HG03095 (cell line): ENCODE results near the gene MRTFA.
"Not testable (repeated sequence)": the region's sequence is repeated elsewhere in the genome, so short reads cannot be mapped to it uniquely, and the experiment has no call there.

Source experiments
- ATAC-seq: cut with Tn5 transposase; IDR thresholded peaks from one replicate; pipeline ENCODE4 v1.9.1; 2021; ENCODE audit warnings: moderate library complexity; ENCODE audit not compliant: unreplicated experiment

Gene MRTFA

DNA sequence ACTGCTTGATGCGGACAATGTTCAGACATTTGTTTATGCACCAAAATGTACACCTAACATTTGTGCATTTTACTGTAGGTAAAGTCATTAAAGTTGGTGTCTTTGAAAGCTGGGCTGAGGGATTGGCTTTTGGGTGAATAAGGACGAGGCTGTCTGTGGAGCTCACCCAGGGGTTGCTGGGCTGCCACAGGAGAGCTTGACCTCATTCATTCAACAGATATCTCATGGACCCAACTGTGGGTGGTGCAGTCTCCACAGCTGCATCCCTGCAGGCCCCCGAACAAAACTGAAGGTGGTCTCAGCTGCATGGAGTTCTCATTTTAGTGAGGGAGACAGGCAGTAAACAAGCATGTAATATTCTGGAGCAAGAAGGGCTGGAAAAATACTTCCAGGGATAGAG, 233.4 kb downstream of the MRTFA start:
- ATAC-seq: no peak

DNA sequence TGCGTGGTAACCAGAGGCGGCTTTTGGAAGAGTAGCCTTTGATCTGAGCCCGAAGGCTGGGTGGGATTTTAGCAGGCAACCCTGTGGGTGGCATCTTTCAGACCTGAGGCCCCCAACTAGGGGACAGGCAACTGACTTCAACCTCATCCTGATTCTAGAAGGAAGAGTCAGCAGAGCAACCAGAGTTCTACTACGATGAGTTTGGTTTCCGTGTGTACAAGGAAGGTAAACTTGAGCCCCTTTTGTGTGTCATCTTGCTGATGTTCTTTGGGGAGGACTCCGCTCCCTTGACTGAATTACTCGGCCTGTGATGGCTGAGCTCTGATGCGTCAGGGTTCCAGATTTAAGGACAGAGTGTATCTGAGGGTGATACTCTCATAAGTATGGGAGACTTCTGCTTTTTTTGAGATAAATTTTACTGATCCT, 234.5 kb downstream of the MRTFA start:
- ATAC-seq: no peak

DNA sequence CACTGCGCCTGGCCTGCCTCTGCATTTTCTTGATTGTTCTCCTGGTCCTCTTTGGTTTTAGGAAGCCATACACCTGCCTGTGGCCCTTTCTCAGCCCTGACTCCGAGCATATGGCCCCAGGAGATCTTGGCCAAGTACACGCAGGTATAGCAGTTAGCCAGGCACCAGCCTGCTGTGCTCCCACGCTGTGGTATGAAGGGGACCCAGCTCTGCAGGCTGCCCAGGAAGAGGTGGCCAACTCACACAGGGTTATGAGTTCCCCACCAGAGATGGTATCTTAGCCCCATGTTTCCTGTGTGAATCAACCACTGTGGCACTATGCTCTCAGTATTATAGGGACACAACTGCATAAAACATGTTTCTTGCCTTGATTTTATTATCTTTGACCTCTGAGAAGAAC, 235.0 kb downstream of the MRTFA start:
- ATAC-seq: no peak

- no peak for ATAC-seq
These were observed 236.4 kb downstream of the MRTFA start for GRCh38 chr22:40400159-40400558.

DNA sequence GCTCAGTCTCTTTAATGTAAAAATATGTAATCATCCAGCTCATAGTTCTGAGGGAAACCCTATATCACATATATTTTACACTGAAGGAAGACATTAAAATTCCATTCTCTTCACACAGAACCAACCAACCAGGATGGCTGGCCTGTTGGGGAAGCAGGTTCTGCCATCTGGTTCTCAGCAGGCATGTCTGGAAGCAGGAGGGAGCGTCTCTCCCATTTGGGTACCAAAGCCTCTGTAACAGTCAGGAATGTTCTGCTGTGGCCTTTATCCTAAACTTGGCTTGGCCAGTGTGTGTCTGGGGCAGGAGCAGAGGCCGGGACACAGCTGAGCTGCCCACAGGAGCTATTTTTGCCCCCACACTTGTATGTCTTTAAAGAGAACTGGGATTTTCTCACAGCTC, 236.9 kb downstream of the MRTFA start:
- no peak for ATAC-seq

DNA sequence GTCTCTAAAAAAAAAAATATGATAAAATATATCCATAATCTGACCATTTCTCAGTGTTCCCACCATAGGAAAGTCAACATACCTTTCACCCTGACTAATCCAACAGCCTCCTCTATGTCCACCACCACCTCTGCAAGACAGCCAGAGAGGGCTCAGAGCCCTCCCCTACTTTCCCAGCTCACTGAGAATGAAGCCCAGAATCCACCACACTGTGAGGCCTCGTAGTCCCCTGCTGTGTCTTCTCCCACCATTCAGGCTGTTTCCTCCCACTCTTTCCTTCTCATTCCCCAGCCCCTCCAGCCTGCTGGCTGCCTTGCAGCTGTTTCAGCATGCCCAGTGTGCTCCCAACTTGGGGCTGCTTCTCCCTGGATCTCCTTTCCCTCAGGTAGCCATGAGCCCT, 239.1 kb downstream of the MRTFA start:
- no peak for ATAC-seq

DNA sequence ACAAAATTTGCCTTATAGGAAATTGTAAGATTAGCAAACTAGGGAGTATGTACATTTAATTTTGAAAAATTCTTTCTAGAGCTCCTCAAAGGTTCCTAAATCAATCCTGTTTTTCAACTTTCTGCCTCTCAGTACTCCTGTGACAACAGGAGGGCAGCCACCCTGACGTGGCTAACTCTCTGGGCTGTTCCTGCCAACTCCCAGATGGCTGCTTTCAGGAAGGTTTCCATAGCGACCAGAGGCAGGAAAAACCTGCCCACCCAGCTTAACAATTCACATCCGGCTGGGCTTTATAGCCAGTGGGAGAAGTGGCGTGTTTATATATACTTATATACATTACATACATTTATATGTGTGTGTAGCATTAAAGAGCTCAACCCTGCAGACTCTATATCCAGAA, 239.6 kb downstream of the MRTFA start:
- no peak for ATAC-seq

DNA sequence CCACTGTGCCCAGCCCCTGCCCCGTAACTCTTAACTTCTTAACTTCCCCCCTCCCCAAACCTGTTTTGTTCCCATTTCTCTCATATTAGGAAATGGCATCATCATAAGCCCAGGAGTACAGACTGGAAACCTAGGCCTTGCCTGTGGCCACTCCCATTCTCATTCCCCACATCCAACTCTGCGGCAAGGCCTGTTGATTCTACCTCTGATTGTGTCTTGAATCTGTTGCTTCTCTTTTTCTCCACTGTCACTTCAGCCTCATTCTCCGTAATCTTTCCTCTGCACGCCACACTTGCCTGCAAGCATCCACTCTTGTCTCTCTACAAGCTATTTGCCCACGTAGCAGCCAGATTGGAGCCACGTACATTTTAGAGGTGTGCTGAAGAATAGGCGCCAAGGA, 240.9 kb downstream of the MRTFA start:
- ATAC-seq: no peak

DNA sequence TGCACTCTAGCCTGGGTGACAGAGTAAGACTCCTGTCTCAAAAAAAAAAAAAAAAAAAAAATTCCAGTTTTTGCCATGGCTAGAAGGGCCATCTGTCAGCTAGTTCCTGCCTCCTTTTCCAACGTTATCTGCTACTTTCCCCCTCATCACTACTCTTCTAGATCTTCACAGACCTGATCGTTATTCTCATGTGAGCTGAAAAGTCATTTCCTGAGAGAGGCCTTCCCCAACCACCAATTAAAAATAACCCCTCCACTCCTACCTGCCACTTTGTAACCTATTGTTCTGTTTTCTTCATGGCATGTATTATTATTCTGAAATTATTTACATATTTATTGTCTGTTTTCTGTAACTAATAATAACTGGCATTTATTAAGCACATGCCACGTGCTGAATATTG, 241.9 kb downstream of the MRTFA start:
- ATAC-seq: no peak

DNA sequence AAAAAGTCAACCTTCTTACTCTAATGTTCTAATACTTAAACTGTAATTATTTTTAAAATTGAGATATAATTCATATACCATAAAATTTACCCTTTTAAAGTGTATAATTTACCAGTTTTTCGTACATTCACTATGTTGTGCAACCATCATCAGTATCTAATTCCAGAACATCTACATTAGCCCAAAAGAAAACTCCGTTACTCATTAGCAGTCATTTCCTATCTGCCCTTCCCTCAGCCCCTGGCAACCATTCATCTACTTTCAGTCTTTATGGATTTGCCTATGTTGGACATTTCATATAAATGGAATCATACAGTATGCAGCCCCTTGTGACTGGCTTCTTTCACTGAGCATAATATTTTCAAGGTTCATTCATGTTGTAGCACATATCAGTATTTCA, 243.9 kb downstream of the MRTFA start:
- no peak for ATAC-seq

- ATAC-seq: no peak
These were observed 245.1 kb downstream of the MRTFA start for GRCh38 chr22:40391417-40391816.

DNA sequence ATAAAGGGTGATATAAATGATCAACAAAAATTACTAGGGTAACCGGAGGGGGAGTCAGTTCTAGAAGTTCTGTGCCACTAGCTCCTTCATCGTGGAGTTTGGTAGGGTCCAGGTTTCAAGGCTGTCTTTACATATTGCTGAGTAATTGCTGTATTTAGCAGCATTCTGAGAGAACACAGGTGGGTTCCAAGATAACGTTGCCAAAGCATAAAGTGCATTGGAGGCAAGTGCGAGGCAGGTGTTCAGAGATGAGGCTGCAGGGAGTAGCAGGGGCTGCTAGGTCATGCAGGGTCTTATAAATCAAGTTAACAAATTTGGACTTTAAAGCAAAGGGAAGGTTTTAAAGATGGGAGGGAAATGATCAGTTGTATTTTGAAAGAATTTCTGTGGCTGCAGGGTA, 248.3 kb downstream of the MRTFA start:
- no peak for ATAC-seq

- ATAC-seq: no peak
These were observed 248.8 kb downstream of the MRTFA start for GRCh38 chr22:40387746-40388145.

DNA sequence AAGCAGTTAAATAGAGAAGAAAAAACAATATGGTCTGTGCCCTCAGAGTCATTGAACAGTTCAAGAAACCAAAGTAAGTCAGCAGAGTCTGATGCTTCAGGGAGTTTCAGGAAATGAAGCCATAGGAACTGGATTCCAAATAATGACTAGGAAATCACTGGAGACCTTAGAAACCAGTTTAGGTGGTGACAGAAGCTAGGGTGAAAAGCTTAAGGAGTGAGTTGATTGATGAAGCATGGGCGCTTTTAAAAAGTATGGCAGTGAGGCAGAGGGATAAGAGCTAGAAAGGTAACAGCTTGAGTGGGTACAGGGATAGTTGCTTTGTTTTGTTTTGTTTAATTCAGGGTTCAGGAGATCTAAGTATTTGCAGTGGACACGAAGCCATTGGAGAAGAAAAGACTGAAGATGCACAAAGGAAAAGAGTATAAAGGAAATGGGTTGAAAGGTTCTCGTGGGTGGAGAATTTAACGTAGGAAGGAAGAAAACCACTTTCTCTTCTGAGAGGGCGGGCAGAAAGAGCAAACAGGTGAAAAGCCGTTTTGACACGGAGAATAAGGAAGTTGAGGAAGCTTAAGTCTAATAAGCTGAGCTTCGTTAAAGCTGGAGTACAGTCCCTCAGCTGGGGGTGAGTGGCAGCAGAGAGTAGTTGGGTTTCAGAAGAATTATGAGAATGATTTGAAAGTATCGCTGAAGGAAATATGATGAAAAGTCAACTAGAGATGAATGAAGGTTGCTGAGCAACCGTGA, 251.3 kb downstream of the MRTFA start:
- ATAC-seq: no peak

GRCh38 chr22:40383905-40384304, 252.6 kb downstream of the MRTFA start:
- ATAC-seq: no peak

DNA sequence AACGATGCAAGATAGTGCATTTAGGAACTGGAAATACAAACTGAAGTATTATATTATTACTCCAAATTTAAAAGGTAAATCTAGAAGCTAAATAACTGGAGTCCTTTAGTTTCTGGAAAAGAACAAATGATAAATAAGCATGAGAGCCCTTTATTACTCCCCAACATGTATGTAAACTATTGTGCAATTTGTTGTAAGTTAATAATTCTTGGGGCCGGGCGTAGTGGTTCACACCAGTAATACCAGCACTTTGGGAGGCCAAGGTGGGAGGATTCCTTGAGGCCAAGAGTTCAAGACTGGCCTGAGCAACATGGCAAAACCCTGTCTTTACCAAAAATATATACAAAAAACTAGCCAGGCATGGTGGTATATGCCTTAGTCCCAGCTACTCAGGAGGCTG, 255.1 kb downstream of the MRTFA start:
- no peak for ATAC-seq

DNA sequence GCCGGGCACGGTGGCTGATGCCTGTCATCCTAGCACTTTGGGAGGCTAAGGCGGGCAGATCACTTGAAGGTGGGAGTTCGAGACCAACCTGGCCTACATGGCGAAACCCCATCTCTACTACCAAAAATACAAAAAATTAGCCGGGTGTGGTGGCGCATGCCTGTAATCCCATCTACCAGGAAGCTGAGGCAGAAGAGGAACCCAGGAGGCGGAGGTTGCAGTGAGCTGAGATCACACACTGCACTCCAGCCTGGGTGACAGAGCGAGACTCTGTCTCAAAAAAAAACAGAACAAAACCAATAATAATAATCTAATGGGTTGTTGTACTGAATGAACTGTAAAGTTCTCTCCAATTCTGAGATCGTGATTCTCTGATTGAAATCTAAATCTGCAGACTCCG, 258.1 kb downstream of the MRTFA start:
- ATAC-seq: not testable (repeated sequence)

DNA sequence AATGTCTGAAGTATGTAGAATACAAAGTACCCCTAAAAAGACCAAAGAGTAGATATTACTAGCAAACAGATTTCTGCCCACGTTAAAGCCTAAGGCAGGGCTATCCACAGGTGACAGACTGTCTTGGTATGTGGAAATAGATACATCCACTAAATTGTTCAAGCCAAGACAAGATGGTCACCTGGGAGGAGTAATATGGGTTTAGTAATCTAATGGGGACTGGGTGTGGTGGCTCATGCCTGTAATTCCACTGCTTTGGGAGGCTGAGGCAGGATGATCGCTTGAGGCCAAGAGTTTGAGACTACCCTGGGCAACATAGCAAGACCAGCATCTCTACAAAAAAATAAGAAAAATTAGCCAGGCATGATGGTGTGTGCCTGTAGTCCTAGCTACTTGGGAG, 258.6 kb downstream of the MRTFA start:
- ATAC-seq: no peak

- ATAC-seq: no peak
These were observed 260.4 kb downstream of the MRTFA start for GRCh38 chr22:40376149-40376548.

- ATAC-seq: no peak
These were observed 262.0 kb downstream of the MRTFA start for GRCh38 chr22:40374567-40374966.

DNA sequence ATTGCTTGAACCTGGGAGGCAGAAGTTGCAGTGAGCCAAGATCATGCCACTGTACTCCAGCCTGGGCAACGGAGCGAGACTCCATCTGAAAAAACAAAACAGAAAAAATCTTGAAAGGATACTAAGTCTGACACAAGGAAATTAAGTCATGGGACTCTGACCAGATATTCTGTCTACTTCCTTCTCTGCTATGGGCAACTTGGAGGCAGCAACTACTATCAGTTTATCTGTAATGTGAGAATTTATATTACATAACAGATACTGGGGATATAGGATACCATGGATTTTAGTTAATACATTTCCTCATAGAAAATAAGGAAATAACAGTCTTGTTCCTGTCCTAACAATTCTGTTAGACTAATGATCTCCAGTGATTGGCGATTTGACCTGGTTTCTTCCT, 267.7 kb downstream of the MRTFA start:
- no peak for ATAC-seq

DNA sequence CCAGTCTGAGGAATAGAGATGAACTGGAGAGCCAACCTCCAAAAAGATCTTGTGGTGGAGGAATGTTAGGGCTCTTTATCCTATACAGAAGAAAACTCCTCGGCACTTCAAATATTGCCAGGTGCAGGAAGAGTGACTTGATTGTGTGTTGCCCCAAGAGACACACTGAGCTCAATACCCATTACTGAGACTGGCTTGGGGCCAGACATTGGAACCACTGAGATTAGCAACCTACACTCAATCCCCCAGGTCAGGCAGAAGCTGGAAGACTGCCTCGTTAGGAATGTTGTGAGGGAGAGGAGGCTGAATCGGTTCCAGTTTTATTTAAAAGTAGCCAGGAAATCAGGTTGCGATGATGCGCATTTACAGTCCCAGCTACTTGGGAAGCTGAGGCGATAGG, 268.5 kb downstream of the MRTFA start:
- ATAC-seq: no peak

GRCh38 chr22:40367342-40367741, 269.2 kb downstream of the MRTFA start:
- ATAC-seq: no peak
